DND-41 (cell line): ENCODE data around the gene SMURF2.

Source experiments
- EZH2 ChIP-seq: IDR thresholded peaks from 3 replicates; pipeline ENCODE4 v1.6.1; 2012; ENCODE audit warnings: borderline replicate concordance, low read depth, mild to moderate bottlenecking, moderate library complexity, low read length, inconsistent platforms; ENCODE audit not compliant: severe bottlenecking
- TF ChIP-seq, protein P1 (sequence below): IDR thresholded peaks from 2 replicates; pipeline ENCODE4 v1.5.1; 2012; ENCODE audit warnings: borderline replicate concordance, low read length, moderate library complexity, mild to moderate bottlenecking; ENCODE audit not compliant: poor library complexity, severe bottlenecking; ENCODE audit errors: extremely low read depth

- TF ChIP-seq, protein P1, sequence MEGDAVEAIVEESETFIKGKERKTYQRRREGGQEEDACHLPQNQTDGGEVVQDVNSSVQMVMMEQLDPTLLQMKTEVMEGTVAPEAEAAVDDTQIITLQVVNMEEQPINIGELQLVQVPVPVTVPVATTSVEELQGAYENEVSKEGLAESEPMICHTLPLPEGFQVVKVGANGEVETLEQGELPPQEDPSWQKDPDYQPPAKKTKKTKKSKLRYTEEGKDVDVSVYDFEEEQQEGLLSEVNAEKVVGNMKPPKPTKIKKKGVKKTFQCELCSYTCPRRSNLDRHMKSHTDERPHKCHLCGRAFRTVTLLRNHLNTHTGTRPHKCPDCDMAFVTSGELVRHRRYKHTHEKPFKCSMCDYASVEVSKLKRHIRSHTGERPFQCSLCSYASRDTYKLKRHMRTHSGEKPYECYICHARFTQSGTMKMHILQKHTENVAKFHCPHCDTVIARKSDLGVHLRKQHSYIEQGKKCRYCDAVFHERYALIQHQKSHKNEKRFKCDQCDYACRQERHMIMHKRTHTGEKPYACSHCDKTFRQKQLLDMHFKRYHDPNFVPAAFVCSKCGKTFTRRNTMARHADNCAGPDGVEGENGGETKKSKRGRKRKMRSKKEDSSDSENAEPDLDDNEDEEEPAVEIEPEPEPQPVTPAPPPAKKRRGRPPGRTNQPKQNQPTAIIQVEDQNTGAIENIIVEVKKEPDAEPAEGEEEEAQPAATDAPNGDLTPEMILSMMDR, result no peak
- TF ChIP-seq EZH2, result no peak
Measured at GRCh38 chr17:64571746-64572145, 90.4 kb downstream of the SMURF2 start.
